OCI-LY1 (cell line): ENCODE measurements around the gene INTS14.

ENCODE experiments used
- H2AFZ ChIP-seq: fragments of 200-600 bp; sonication (generic), shearing (Covaris generic); 2 replicates; pipeline ENCODE4 v1.6.0; 2014; ENCODE audit warnings: antibody characterized with exemption, mild to moderate bottlenecking, low read length
- H3F3A ChIP-seq: fragments of 200-600 bp; sonication (generic), shearing (Covaris generic); 2 replicates; pipeline ENCODE4 v1.6.0; 2014; ENCODE audit warnings: mild to moderate bottlenecking, antibody characterized with exemption, low read length, moderate library complexity; ENCODE audit not compliant: insufficient read depth
- H3K27ac ChIP-seq: fragments of 200-600 bp; sonication (generic); 2 replicates; pipeline ENCODE4 v1.5.1; 2014; ENCODE audit warnings: low read length, mixed run types, mild to moderate bottlenecking, low read depth; ENCODE audit not compliant: poor library complexity, severe bottlenecking
- H3K27me3 ChIP-seq: fragments of 200-600 bp; sonication (generic); 2 replicates; pipeline ENCODE4 v1.6.0; 2014; ENCODE audit warnings: antibody characterized with exemption, mild to moderate bottlenecking, low read length, moderate library complexity; ENCODE audit not compliant: insufficient read depth
- H3K36me3 ChIP-seq: fragments of 200-600 bp; sonication (generic); 2 replicates; pipeline ENCODE4 v1.6.1; 2014; ENCODE audit warnings: mild to moderate bottlenecking, antibody characterized with exemption, low read length, moderate library complexity, mixed read lengths; ENCODE audit not compliant: insufficient read depth
- H3K4me1 ChIP-seq: fragments of 200-600 bp; sonication (generic); 2 replicates; pipeline ENCODE4 v1.5.1; 2014; ENCODE audit warnings: mild to moderate bottlenecking, low read length, moderate library complexity; ENCODE audit not compliant: insufficient read depth, severe bottlenecking
- H3K4me2 ChIP-seq: fragments of 200-600 bp; sonication (generic), shearing (Covaris generic); 2 replicates; pipeline ENCODE4 v1.6.1; 2014; ENCODE audit warnings: low read length
- H3K4me3 ChIP-seq: fragments of 200-600 bp; sonication (generic); 2 replicates; pipeline ENCODE4 v1.5.1; 2014; ENCODE audit warnings: low read length, low read depth, mild to moderate bottlenecking, mixed read lengths; ENCODE audit not compliant: poor library complexity, severe bottlenecking
- H3K79me2 ChIP-seq: fragments of 200-600 bp; shearing (Covaris generic); 2 replicates; pipeline ENCODE4 v1.6.1; 2016; ENCODE audit warnings: mixed run types, low read length, mixed read lengths; ENCODE audit not compliant: insufficient read depth
- H3K9ac ChIP-seq: fragments of 200-600 bp; sonication (generic), shearing (Covaris generic); 2 replicates; pipeline ENCODE4 v1.6.1; 2014; ENCODE audit warnings: mild to moderate bottlenecking, low read length, mixed read lengths
- H3K9me2 ChIP-seq: fragments of 200-600 bp; sonication (generic), shearing (Covaris generic); 2 replicates; pipeline ENCODE4 v1.6.1; 2014; ENCODE audit warnings: low read depth, mild to moderate bottlenecking, low read length, mixed read lengths
- H3K9me3 ChIP-seq: fragments of 200-600 bp; shearing (Covaris generic); 2 replicates; pipeline ENCODE4 v1.6.1; 2014; ENCODE audit warnings: low read length, mixed read lengths
- H4K20me1 ChIP-seq: fragments of 200-600 bp; sonication (generic), shearing (Covaris generic); 2 replicates; pipeline ENCODE4 v1.6.0; 2016; ENCODE audit warnings: mild to moderate bottlenecking, low read length; ENCODE audit not compliant: insufficient read depth
- EZH2 ChIP-seq: fragments of 200-600 bp; sonication (generic), shearing (Covaris generic); IDR thresholded peaks from 2 replicates; pipeline ENCODE4 v1.8.0; 2017; ENCODE audit warnings: borderline replicate concordance, mixed run types, mild to moderate bottlenecking, antibody characterized with exemption, low read length, moderate library complexity, mixed read lengths
- TF ChIP-seq, protein P1 (sequence below): fragments of 200-600 bp; sonication (generic), shearing (Covaris generic); IDR thresholded peaks from 2 replicates; pipeline ENCODE4 v1.5.1; 2017; ENCODE audit warnings: mild to moderate bottlenecking, antibody characterized with exemption, low read length, moderate library complexity, mixed read lengths

INTS14 gene

DNA sequence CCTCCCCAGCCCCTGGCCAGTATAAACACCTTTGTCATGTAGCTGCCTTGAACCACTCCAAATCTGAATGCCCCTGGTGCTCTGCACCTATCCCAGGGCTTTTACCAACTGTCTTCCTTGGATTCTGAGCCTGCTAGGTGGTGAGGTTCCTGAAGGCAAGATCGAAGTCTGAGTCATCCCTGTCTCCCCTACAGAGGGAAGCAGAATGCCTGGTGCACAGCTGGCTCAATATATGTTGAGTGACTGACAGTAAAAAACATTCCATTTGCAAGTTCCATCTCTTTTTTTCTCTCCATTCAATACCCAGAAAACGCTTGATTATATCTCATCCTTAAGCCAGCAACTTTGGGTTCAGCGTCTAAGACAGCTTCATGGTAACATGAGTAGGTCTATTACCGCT is 35.6 kb upstream of the INTS14 start:
- H3K27ac ChIP-seq, result no peak overlapping the region
- H3K79me2 ChIP-seq, result no peaks in the 10 kb centered on the region
- no peak overlapping the region for H2AFZ ChIP-seq
- H3K4me1 ChIP-seq, result no peaks in the 10 kb centered on the region
- H3K27me3 ChIP-seq, result no peaks in the 10 kb centered on the region
- H3K9me3 ChIP-seq, result no peaks in the 10 kb centered on the region
- no peaks in the 10 kb centered on the region for H3K9me2 ChIP-seq
- H4K20me1 ChIP-seq, result no peaks in the 10 kb centered on the region
- H3K9ac ChIP-seq, result no peak overlapping the region
- no peaks in the 10 kb centered on the region; the same call in 1 of the 2 replicates for H3K36me3 ChIP-seq
- TF ChIP-seq EZH2, result no peak
- TF ChIP-seq, protein P1, sequence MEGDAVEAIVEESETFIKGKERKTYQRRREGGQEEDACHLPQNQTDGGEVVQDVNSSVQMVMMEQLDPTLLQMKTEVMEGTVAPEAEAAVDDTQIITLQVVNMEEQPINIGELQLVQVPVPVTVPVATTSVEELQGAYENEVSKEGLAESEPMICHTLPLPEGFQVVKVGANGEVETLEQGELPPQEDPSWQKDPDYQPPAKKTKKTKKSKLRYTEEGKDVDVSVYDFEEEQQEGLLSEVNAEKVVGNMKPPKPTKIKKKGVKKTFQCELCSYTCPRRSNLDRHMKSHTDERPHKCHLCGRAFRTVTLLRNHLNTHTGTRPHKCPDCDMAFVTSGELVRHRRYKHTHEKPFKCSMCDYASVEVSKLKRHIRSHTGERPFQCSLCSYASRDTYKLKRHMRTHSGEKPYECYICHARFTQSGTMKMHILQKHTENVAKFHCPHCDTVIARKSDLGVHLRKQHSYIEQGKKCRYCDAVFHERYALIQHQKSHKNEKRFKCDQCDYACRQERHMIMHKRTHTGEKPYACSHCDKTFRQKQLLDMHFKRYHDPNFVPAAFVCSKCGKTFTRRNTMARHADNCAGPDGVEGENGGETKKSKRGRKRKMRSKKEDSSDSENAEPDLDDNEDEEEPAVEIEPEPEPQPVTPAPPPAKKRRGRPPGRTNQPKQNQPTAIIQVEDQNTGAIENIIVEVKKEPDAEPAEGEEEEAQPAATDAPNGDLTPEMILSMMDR, result no peak
- no peaks in the 10 kb centered on the region for H3F3A ChIP-seq
- no peak overlapping the region for H3K4me2 ChIP-seq
- H3K4me3 ChIP-seq, result no peak overlapping the region

DNA sequence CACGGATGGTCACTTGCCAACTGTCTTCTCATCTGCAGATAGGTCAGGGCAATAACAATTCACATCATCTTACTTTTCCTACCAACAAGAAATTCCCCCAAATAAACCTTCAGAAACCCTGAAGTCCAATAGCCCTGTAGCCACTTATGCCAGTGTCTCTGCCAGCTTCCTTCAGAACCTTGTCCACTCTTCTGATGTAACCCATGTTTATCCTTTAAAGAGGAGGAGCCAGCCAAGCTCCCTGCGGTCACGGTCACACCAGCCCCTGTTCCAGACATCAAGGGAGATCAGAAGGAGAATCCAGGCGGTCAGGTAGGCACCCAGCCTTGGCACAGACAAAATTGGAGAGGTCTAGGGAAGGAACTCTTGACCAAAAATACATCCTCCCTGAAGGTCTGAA is 34.5 kb upstream of the INTS14 start:
- Histone ChIP-seq H3K36me3 (no peaks in the 10 kb centered on the region), H3K4me2 (no peak overlapping the region), H3K27me3 (no peaks in the 10 kb centered on the region), H3K27ac (no peak overlapping the region), H2AFZ (no peak overlapping the region), H3K79me2 (no peaks in the 10 kb centered on the region), H3K4me1 (no peaks in the 10 kb centered on the region), H3K4me3 (no peak overlapping the region), H3K9ac (no peak overlapping the region), H3F3A (no peaks in the 10 kb centered on the region), H3K9me2 (no peaks in the 10 kb centered on the region), H3K9me3 (no peaks in the 10 kb centered on the region), H4K20me1 (no peaks in the 10 kb centered on the region)
- TF ChIP-seq, protein P1, result no peak
- TF ChIP-seq EZH2, result no peak

DNA sequence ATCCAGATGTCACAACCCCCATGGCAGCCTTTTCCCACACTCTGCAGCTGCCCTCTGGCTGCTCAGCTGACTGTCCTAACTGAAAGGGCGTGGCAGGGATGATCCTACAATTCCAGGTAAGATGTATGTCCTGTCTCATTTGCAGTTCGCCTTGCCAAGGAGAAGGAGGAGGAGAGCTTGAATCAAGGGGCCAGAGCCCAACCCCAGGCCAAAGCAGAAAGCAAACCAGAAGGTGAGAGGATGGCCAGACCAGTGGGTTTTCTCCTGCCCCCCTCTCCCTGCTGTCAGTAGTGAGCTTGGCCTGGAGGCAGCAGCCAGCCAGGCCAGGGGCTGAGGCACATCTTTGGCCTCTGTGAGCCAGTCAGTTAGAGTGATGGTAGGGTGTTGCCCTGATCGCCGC is 33.4 kb upstream of the INTS14 start:
- H3K27ac ChIP-seq, result no peak overlapping the region
- H3K9me2 ChIP-seq, result no peaks in the 10 kb centered on the region
- H3F3A ChIP-seq, result no peaks in the 10 kb centered on the region
- no peaks in the 10 kb centered on the region for H4K20me1 ChIP-seq
- H3K79me2 ChIP-seq, result no peaks in the 10 kb centered on the region
- H3K4me3 ChIP-seq, result no peak overlapping the region
- H3K9me3 ChIP-seq, result no peaks in the 10 kb centered on the region
- no peak overlapping the region for H3K9ac ChIP-seq
- no peaks in the 10 kb centered on the region for H3K27me3 ChIP-seq
- TF ChIP-seq, protein P1, result no peak
- TF ChIP-seq EZH2, result no peak
- H2AFZ ChIP-seq, result no peak overlapping the region
- no peaks in the 10 kb centered on the region for H3K4me1 ChIP-seq
- no peak overlapping the region for H3K4me2 ChIP-seq
- H3K36me3 ChIP-seq, result no peaks in the 10 kb centered on the region
